Left lung (tissue), 10 donors: ENCODE measurements around the gene SIK2. TPM values are rescaled to one million over a fixed set of nuclear protein-coding genes. Genes with fewer than 3 reads are reported as not detected.

ENCODE experiments used
- ATAC-seq: fragments of 200-7000 bp; cut with Tn5 transposase; one replicate; pipeline ENCODE4 v1.9.1; 2020; ENCODE audit warnings: moderate library complexity
- DNase-seq, 4 donors: peaks; one replicate each; pipeline ENCODE4 v3.0.0-alpha.2; 2013 to 2020
- H3K27ac ChIP-seq, 2 donors: fragments of 200-600 bp; sonication (generic) in 1 of 2; one replicate each; pipeline versions ENCODE4 v1.5.0 to v1.8.0; 2020 to 2021
- H3K27me3 ChIP-seq, 2 donors: fragments of 200-600 bp; sonication (generic) in 1 of 2; one replicate each; pipeline versions ENCODE4 v1.5.0 to v1.8.0; 2020 to 2021
- H3K36me3 ChIP-seq, 2 donors: fragments of 200-600 bp; sonication (generic) in 1 of 2; one replicate each; pipeline versions ENCODE4 v1.5.0 to v1.8.0; 2020 to 2021
- H3K4me1 ChIP-seq, 2 donors: fragments of 200-600 bp; one replicate each; pipeline ENCODE4 v1.8.0; 2021
- H3K4me3 ChIP-seq, 2 donors: fragments of 200-600 bp; sonication (generic) in 1 of 2; one replicate each; pipeline versions ENCODE4 v1.5.0 to v1.8.0; 2020 to 2021; ENCODE audit warnings: mild to moderate bottlenecking in 1 of 2
- H3K9me3 ChIP-seq, 2 donors: fragments of 200-600 bp; sonication (generic) in 1 of 2; one replicate each; pipeline versions ENCODE4 v1.5.0 to v1.8.0; 2020 to 2021
- intact Hi-C, 2 donors: fragments of 100-400 bp; cut with DNase I; formaldehyde crosslinking; loops; one replicate each; pipeline versions ENCODE4 v1.11.2 to v1.14.2; 2022
- polyA plus RNA-seq, 6 donors: library from polyadenylated mRNA; unstranded; fragments of 120-200 nt; gene quantifications; one replicate each; pipeline ENCODE4 v1.2.1, GENCODE V29; 2013; ENCODE audit not compliant: insufficient read length in 6 of 6
- total RNA-seq, 2 donors: library from RNA; stranded (reverse); fragmentation: NEBNext Ultra II Directional; extraction: Animal tissue kit (Norgen Biotek cat#: 25700); gene quantifications; one replicate each; pipeline ENCODE4 v1.2.1, GENCODE V29; 2021
- TF ChIP-seq, protein P1 (sequence below), 2 donors: fragments of 200-600 bp; sonication (generic) in 1 of 2; IDR thresholded peaks; one replicate each; pipeline versions ENCODE4 v1.5.0 to v1.8.0; 2021; ENCODE audit warnings: antibody characterized with exemption in 2 of 2
- donor health status: DM: no; HTN: yes; CAD: no.
- donor health status: DM: no; HTN: no; CAD: no.

The SIK2 gene
- total and polyA plus RNA-seq, 8 donors = 23.3 to 35.1 (median 30.8) TPM

DNA sequence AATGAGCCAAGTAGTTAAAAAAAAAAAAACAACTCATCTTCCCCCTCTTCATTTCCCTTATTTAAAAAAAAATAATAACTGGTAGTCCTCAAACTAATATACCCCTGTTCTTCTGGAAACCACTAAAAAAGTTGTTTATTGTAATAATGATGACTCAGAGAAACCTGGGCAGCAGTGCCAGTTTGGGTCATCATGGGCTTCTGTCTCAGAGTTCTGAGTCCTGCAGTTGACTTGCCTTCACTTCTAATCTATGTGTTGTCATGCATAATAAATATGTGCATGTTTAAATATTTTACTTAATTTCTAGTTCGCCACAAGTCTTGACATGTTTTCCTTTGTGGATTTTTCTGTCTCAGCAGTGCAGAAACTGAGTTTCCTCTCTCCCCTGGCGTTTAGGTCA lies 117.1 kb downstream of the SIK2 start:
- DNase-seq (no peak), ATAC-seq (no peak)
- Histone ChIP-seq H3K27me3 (no peaks in the 10 kb centered on the region), H3K4me3 (no peak overlapping the region), H3K27ac (no peak overlapping the region), H3K4me1 (peaks cover 5 to 6% of the 10 kb centered on the region in 2 donors), H3K36me3 (peaks cover 0 to 67% of the 10 kb centered on the region in 2 donors), H3K9me3 (no peaks in the 10 kb centered on the region)
- intact Hi-C loops = no loop called here
- TF ChIP-seq, protein P1, sequence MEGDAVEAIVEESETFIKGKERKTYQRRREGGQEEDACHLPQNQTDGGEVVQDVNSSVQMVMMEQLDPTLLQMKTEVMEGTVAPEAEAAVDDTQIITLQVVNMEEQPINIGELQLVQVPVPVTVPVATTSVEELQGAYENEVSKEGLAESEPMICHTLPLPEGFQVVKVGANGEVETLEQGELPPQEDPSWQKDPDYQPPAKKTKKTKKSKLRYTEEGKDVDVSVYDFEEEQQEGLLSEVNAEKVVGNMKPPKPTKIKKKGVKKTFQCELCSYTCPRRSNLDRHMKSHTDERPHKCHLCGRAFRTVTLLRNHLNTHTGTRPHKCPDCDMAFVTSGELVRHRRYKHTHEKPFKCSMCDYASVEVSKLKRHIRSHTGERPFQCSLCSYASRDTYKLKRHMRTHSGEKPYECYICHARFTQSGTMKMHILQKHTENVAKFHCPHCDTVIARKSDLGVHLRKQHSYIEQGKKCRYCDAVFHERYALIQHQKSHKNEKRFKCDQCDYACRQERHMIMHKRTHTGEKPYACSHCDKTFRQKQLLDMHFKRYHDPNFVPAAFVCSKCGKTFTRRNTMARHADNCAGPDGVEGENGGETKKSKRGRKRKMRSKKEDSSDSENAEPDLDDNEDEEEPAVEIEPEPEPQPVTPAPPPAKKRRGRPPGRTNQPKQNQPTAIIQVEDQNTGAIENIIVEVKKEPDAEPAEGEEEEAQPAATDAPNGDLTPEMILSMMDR (IDR thresholded peaks at IDR 0.05) = no peak

DNA sequence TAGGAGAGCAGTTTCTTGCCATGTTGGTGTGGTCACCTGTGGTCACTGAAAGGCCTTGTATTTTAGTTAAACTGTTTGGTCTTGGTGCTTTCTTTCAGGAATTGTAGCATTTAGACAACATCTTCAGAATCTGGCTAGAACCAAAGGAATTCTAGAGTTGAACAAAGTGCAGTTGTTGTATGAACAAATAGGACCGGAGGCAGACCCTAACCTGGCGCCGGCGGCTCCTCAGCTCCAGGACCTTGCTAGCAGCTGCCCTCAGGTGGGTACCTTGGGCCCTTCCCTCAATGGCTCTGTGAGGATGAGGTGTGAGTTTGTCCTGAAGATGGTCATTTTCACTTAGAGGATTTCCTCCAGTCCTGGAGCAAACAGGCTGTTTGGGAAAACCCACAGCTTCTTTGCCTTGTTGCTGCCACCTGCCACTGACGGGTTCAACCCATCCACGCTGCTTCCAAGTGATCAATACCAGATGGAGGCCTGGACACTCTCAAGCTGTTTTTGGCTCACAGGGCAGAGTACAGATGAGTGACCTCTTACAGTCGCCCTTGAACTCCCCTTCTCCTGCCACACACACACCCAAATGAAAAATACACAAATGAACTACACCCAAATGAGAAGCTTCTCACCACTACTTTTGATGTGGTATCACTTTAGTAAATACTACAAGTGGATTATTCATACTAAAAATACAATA lies 118.7 kb downstream of the SIK2 start:
- peaks cover 0 to 73% of the 10 kb centered on the region in 2 donors for H3K36me3 ChIP-seq
- intact Hi-C loops = no loop called here
- DNase-seq (no peak), ATAC-seq (no peak)
- H3K4me1 ChIP-seq = peaks cover 5 to 6% of the 10 kb centered on the region in 2 donors
- H3K27ac ChIP-seq = no peak overlapping the region
- H3K27me3 ChIP-seq = no peaks in the 10 kb centered on the region
- H3K4me3 ChIP-seq = no peak overlapping the region
- no peaks in the 10 kb centered on the region for H3K9me3 ChIP-seq
- TF ChIP-seq, protein P1 (IDR thresholded peaks at IDR 0.05) = no peak

DNA sequence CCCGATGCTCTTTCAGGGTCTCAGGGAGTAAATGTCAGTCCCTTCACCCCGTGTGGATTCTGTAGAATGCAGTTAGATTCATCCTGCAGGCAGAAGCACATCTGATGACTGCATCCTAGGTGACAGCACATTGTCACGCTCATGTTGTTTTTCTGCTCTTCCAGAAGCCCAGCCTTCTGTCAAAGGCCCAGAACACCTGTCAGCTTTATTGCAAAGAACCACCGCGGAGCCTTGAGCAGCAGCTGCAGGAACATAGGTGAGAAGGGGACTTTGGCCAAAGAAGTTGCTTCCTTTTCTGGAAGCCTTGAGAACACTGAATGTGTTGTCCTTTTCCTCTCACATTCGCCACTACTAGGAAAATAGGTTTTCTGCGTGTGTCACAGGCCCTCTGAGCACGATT lies 120.3 kb downstream of the SIK2 start:
- intact Hi-C loops = no loop called here
- DNase-seq (no peak), ATAC-seq (no peak)
- H3K4me3 ChIP-seq = no peak overlapping the region
- H3K4me1 ChIP-seq = peaks cover 5 to 6% of the 10 kb centered on the region in 2 donors
- peaks cover 0 to 80% of the 10 kb centered on the region in 2 donors for H3K36me3 ChIP-seq
- H3K27ac ChIP-seq = no peak overlapping the region
- H3K27me3 ChIP-seq = no peaks in the 10 kb centered on the region
- H3K9me3 ChIP-seq = no peaks in the 10 kb centered on the region
- TF ChIP-seq, protein P1 (IDR thresholded peaks at IDR 0.05) = no peak

DNA sequence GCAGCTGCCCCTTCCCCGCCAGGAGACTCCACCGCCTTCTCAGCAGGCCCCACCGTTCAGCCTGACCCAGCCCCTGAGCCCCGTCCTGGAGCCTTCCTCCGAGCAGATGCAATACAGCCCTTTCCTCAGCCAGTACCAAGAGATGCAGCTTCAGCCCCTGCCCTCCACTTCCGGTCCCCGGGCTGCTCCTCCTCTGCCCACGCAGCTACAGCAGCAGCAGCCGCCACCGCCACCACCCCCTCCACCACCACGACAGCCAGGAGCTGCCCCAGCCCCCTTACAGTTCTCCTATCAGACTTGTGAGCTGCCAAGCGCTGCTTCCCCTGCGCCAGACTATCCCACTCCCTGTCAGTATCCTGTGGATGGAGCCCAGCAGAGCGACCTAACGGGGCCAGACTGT lies 121.3 kb downstream of the SIK2 start:
- Histone ChIP-seq H3K4me1 (peaks cover 4% of the 10 kb centered on the region in 2 donors), H3K4me3 (no peak overlapping the region), H3K27me3 (no peaks in the 10 kb centered on the region), H3K9me3 (no peaks in the 10 kb centered on the region), H3K36me3 (peaks cover 0 to 89% of the 10 kb centered on the region in 2 donors), H3K27ac (no peak overlapping the region)
- TF ChIP-seq, protein P1 (IDR thresholded peaks at IDR 0.05) = no peak
- DNase-seq = no peak
- intact Hi-C loops = no loop called here
- no peak for ATAC-seq

DNA sequence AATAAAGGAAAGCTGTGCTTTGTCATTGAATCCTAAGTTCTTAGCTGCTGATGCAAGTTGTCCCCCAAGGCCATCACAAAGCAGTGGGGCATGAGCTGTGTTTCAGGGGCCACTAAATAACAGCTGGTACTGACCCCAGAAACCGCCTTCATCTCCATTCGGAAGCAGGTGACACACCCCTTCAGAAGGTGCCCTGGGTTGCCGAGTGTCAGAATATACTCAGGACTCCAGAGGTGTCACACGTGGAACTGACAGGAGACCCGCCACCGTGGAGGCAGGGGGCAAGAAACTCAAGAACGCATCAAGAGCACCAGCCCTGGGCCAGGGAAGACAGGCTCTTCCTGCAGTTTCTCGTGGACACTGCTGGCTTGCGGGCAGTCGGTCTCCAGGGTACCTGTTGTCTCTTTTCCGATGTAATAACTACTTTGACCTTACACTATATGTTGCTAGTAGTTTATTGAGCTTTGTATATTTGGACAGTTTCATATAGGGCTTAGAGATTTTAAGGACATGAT lies 122.4 kb downstream of the SIK2 start:
- H3K9me3 ChIP-seq = no peaks in the 10 kb centered on the region
- no peak for DNase-seq
- H3K4me1 ChIP-seq = peaks cover 0 to 3% of the 10 kb centered on the region in 2 donors
- TF ChIP-seq, protein P1 (IDR thresholded peaks at IDR 0.05) = no peak
- intact Hi-C loops = no loop called here
- no peak overlapping the region for H3K27ac ChIP-seq
- no peaks in the 10 kb centered on the region for H3K27me3 ChIP-seq
- no peak for ATAC-seq
- H3K36me3 ChIP-seq = peaks cover 0 to 87% of the 10 kb centered on the region in 2 donors
- H3K4me3 ChIP-seq = no peak overlapping the region
